Measurements from ENCODE around the gene MAP2K6. TPM values are rescaled to one million over a fixed set of nuclear protein-coding genes. Genes with fewer than 3 reads are reported as not detected.
A peak's percentile ranks its signal among the peaks of the same experiment; 100 is the strongest.

MAP2K6 gene
- total and polyA plus RNA-seq, 8 donors: 1.0 to 25.5 (median 4.6) TPM; not detected in 1

DNA sequence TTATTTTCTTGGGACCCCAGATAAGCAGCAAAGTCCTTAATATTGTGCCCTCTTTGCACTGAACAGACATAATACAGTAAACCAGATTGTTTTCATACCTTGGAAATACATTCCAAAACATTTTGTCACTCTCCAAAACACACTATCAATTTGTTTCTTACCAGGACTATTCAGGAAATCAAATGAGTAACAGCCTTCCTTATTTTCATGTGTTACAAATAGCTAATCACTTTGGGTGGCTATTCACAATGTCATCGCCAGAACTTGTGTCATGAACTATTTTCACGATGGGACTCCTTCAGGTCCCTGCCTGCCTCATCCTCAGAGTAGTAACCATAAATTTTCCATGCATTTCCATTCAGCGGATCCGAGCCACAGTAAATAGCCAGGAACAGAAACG is 104.5 kb downstream of the MAP2K6 start:
- Histone ChIP-seq H3K4me3 (no peak overlapping the region), H3K4me1 (no peaks in the 10 kb centered on the region), H3K36me3 (peaks cover 10 to 55% (median 47%) of the 10 kb centered on the region in 4 donors), H3K9me3 (no peaks in the 10 kb centered on the region), H3K27me3 (no peaks in the 10 kb centered on the region), H3K27ac (no peak overlapping the region)
- intact Hi-C loops (cut with DNase I; ENCODE audit: low total_unique reads): no loop called here
- WGBS, 5 donors: 95 to 99% (median 98%) methylated on average over 5 of the region's 5 CpGs
- TF ChIP-seq EP300 (IDR thresholded peaks at IDR 0.05): no peak
- no peak for TF ChIP-seq POLR2A (IDR thresholded peaks at IDR 0.05)
- no peak for TF ChIP-seq POLR2AphosphoS5 (IDR thresholded peaks at IDR 0.05)
- TF ChIP-seq, protein P1, sequence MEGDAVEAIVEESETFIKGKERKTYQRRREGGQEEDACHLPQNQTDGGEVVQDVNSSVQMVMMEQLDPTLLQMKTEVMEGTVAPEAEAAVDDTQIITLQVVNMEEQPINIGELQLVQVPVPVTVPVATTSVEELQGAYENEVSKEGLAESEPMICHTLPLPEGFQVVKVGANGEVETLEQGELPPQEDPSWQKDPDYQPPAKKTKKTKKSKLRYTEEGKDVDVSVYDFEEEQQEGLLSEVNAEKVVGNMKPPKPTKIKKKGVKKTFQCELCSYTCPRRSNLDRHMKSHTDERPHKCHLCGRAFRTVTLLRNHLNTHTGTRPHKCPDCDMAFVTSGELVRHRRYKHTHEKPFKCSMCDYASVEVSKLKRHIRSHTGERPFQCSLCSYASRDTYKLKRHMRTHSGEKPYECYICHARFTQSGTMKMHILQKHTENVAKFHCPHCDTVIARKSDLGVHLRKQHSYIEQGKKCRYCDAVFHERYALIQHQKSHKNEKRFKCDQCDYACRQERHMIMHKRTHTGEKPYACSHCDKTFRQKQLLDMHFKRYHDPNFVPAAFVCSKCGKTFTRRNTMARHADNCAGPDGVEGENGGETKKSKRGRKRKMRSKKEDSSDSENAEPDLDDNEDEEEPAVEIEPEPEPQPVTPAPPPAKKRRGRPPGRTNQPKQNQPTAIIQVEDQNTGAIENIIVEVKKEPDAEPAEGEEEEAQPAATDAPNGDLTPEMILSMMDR (IDR thresholded peaks at IDR 0.05): no peak
- DNase-seq: no peak

DNA sequence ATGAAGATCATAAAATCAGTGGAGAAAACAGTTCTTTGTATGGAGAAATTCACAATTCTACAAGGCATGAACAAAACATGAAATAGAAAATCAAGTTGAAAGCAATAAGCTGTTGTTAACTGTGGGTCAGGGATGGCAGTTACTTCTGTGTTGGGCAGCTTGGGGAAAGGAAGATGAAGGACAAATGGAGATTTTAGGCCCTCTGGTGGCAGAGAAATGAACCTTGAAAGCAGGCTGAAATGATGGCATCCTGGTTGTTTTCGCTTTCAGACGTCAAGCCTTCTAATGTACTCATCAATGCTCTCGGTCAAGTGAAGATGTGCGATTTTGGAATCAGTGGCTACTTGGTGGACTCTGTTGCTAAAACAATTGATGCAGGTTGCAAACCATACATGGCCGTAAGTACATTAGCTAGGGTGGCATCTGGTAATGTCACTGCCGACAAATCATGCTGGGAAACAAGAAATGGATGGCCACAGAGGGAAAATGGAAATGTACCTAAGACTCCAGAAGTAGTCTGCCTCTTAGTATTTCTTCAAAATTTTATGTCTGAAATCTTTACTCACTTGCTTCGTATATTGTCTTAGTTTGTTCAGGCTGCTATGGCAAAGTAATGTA is 108.9 kb downstream of the MAP2K6 start:
- no peaks in the 10 kb centered on the region for H3K9me3 ChIP-seq
- H3K4me3 ChIP-seq: no peak overlapping the region
- WGBS, 5 donors: 46 to 58% (median 52%) methylated on average over 7 of the region's 7 CpGs
- TF ChIP-seq, protein P1 (IDR thresholded peaks at IDR 0.05): peak in 5 of 7 experiments; percentile 42 to 76 (median 65)
- peak in 1 of 3 donors; percentile 10 for TF ChIP-seq POLR2AphosphoS5 (IDR thresholded peaks at IDR 0.05)
- no peak for TF ChIP-seq EP300 (IDR thresholded peaks at IDR 0.05)
- no peak for TF ChIP-seq POLR2A (IDR thresholded peaks at IDR 0.05)
- peaks cover 0 to 3% (median 0%) of the 10 kb centered on the region in 4 donors for H3K4me1 ChIP-seq
- H3K27ac ChIP-seq: no peak overlapping the region
- peak in 1 of 2 donors; percentile 78 for DNase-seq
- H3K36me3 ChIP-seq: peaks cover 7 to 65% (median 60%) of the 10 kb centered on the region in 4 donors
- intact Hi-C loops (cut with DNase I; ENCODE audit: low total_unique reads): loop anchor here (5.0 kb wide), 1 partner anchor 186 kb away; no protein-coding TSS in a partner anchor
- no peaks in the 10 kb centered on the region for H3K27me3 ChIP-seq

DNA sequence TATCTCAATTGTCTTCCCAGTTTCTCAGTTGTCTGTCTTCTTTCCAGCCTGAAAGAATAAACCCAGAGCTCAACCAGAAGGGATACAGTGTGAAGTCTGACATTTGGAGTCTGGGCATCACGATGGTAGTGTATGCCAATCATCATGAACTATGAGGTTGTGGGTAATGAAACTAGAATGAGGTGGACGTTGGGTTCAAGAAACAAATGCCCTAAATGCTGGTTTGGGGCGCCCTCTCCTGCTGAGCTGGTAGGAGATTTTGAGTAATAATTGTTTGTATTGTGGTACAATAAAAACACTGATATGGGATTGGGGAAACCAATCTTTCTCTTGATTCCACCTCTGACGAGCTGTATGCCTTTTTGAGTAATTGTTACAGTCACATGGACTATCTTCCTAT is 110.4 kb downstream of the MAP2K6 start:
- no peak overlapping the region for H3K27ac ChIP-seq
- H3K4me3 ChIP-seq: no peak overlapping the region
- H3K36me3 ChIP-seq: peaks cover 1 to 57% (median 45%) of the 10 kb centered on the region in 4 donors
- no peaks in the 10 kb centered on the region for H3K9me3 ChIP-seq
- peaks cover 0 to 3% (median 0%) of the 10 kb centered on the region in 4 donors for H3K4me1 ChIP-seq
- no peaks in the 10 kb centered on the region for H3K27me3 ChIP-seq
- TF ChIP-seq POLR2A (IDR thresholded peaks at IDR 0.05): no peak
- no peak for TF ChIP-seq EP300 (IDR thresholded peaks at IDR 0.05)
- no peak for TF ChIP-seq POLR2AphosphoS5 (IDR thresholded peaks at IDR 0.05)
- TF ChIP-seq, protein P1 (IDR thresholded peaks at IDR 0.05): no peak
- intact Hi-C loops (cut with DNase I; ENCODE audit: low total_unique reads): loop anchor here (5.0 kb wide), 1 partner anchor 188 kb away; no protein-coding TSS in a partner anchor
- DNase-seq: no peak
- 75 to 82% (median 81%) methylated on average over 4 of the region's 4 CpGs for WGBS, 5 donors

DNA sequence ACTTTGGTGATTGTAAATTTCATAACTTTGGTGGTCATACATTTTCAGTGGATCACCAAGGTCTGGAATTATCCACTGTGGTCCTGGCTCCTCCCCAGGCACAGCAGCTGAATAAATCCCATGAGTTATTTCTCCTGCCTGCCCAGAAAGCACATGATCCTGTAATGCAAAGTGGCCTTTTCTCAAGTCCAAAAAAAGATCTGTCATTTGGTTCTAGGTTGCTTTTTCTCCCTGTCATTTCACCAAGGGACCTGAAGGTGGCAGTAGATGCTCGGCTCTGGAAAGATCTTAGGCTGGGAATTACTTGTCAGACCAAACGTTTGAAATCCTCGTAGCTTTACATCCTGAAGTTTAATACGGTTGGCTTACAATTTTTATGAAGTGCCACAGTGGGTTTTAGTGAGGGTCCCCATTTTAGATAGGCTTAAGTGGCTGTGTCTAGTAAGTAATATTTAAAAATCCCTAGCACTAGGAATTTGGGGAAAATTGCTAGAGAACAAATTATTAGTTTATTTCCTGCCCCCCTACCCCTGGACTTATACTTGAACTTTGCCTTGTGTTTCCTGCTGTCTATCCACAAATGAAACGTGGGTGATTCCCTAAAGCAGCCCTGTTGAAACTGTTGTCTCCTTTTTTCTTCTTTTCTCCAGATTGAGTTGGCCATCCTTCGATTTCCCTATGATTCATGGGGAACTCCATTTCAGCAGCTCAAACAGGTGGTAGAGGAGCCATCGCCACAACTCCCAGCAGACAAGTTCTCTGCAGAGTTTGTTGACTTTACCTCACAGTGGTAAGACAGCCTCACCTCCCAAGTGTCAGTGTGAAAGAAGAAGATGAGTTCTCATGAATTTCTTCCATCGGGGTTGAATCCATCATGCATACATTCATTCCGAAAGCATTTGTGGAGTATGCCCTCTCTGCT is 111.7 kb downstream of the MAP2K6 start:
- TF ChIP-seq POLR2AphosphoS5 (IDR thresholded peaks at IDR 0.05) (peak in 1 of 3 donors; percentile 25), EP300 (IDR thresholded peaks at IDR 0.05) (no peak), POLR2A (IDR thresholded peaks at IDR 0.05) (no peak)
- TF ChIP-seq, protein P1 (IDR thresholded peaks at IDR 0.05): peak in 5 of 7 experiments; percentile 71 to 86 (median 84)
- Histone ChIP-seq H3K27me3 (no peaks in the 10 kb centered on the region), H3K4me3 (no peak overlapping the region), H3K36me3 (peaks cover 0 to 55% (median 33%) of the 10 kb centered on the region in 4 donors), H3K9me3 (no peaks in the 10 kb centered on the region), H3K27ac (no peak overlapping the region), H3K4me1 (peaks cover 0 to 3% (median 0%) of the 10 kb centered on the region in 4 donors)
- peak; percentile 37 to 82 for DNase-seq
- 36 to 46% (median 40%) methylated on average over 9 of the region's 9 CpGs for WGBS, 5 donors
- intact Hi-C loops (cut with DNase I; ENCODE audit: low total_unique reads): no loop called here
